HepG2 (cell line): ENCODE results near the gene DACT2. TPM values are rescaled to one million over a fixed set of nuclear protein-coding genes. Genes with fewer than 3 reads are reported as not detected.

Experiments
- AFF4 ChIP-seq: sonication (generic); formaldehyde crosslinking; IDR thresholded peaks from 2 replicates; pipeline ENCODE4 v1.4.0; 2020; ENCODE audit warnings: missing genetic modification reagents
- HDAC2 ChIP-seq: sonication (generic); formaldehyde crosslinking; IDR thresholded peaks from 2 replicates; pipeline ENCODE4 v1.4.0; 2020; ENCODE audit warnings: missing genetic modification reagents
- HNF1A ChIP-seq, 2 experiments: sonication (generic) in 1 of 2; formaldehyde crosslinking in 1 of 2; IDR thresholded peaks; 2 replicates each; pipeline versions ENCODE4 v1.4.0 to v1.6.1; 2016 to 2020; ENCODE audit warnings: borderline replicate concordance in 1 of 2, low read depth in 1 of 2, mild to moderate bottlenecking in 1 of 2, missing genetic modification reagents in 1 of 2
- MAX ChIP-seq: IDR thresholded peaks from 2 replicates; pipeline ENCODE4 v1.6.1; 2012; ENCODE audit warnings: inconsistent platforms
- MTA1 ChIP-seq: sonication (generic); formaldehyde crosslinking; IDR thresholded peaks from 2 replicates; pipeline ENCODE4 v1.4.0; 2020; ENCODE audit warnings: missing genetic modification reagents, mild to moderate bottlenecking, borderline replicate concordance
- NBN ChIP-seq: fragments of 450-650 bp; conservative IDR thresholded peaks from 2 replicates; pipeline ENCODE4 v1.6.1; 2017
- NFKB2 ChIP-seq: sonication (generic); formaldehyde crosslinking; IDR thresholded peaks from 2 replicates; pipeline ENCODE4 v1.4.0; 2020; ENCODE audit warnings: missing genetic modification reagents, borderline replicate concordance
- NR2C2 ChIP-seq: sonication (generic); formaldehyde crosslinking; IDR thresholded peaks from 2 replicates; pipeline ENCODE4 v1.4.0; 2020; ENCODE audit warnings: missing genetic modification reagents, mild to moderate bottlenecking, moderate library complexity, borderline replicate concordance
- RARA ChIP-seq: IDR thresholded peaks from 2 replicates; pipeline ENCODE4 v1.6.1; 2016; ENCODE audit warnings: missing genetic modification reagents, missing compliant biosample characterization
- SALL1 ChIP-seq: sonication (generic); formaldehyde crosslinking; IDR thresholded peaks from 2 replicates; pipeline ENCODE4 v1.8.0; 2022; ENCODE audit warnings: mild to moderate bottlenecking, missing genetic modification reagents
- SOX6 ChIP-seq, 2 experiments: fragments of 450-650 bp in 1 of 2; sonication (generic) in 1 of 2; formaldehyde crosslinking in 1 of 2; IDR thresholded peaks; 2 replicates each; pipeline versions ENCODE4 v1.4.0 to v1.6.1; 2017 to 2020; ENCODE audit warnings: antibody characterized with exemption in 1 of 2, mild to moderate bottlenecking in 1 of 2, missing genetic modification reagents in 1 of 2
- SSRP1 ChIP-seq: IDR thresholded peaks from 2 replicates; pipeline ENCODE4 v1.6.1; 2016; ENCODE audit warnings: control low read depth
- WIZ ChIP-seq: sonication (generic); formaldehyde crosslinking; IDR thresholded peaks from 2 replicates; pipeline ENCODE4 v1.5.1; 2020; ENCODE audit warnings: mild to moderate bottlenecking, missing genetic modification reagents
- ZMAT3 ChIP-seq: sonication (generic); formaldehyde crosslinking; conservative IDR thresholded peaks from 2 replicates; pipeline ENCODE4 v1.7.0; 2021; ENCODE audit warnings: missing genetic modification reagents
- ZNF510 ChIP-seq: sonication (generic); formaldehyde crosslinking; IDR thresholded peaks from 2 replicates; pipeline ENCODE4 v1.4.0; 2020; ENCODE audit warnings: low read depth, mild to moderate bottlenecking, missing genetic modification reagents
- ZNF562 ChIP-seq: sonication (generic); formaldehyde crosslinking; IDR thresholded peaks from 2 replicates; pipeline ENCODE4 v1.8.0; 2022; ENCODE audit warnings: missing genetic modification reagents, borderline replicate concordance
- ZNF629 ChIP-seq: sonication (generic); formaldehyde crosslinking; conservative IDR thresholded peaks from 2 replicates; pipeline ENCODE4 v1.5.0; 2020; ENCODE audit warnings: missing genetic modification reagents
- ZNF75D ChIP-seq: sonication (generic); formaldehyde crosslinking; IDR thresholded peaks from 2 replicates; pipeline ENCODE4 v1.8.1; 2023; ENCODE audit warnings: missing genetic modification reagents, mild to moderate bottlenecking, borderline replicate concordance
- ZNF792 ChIP-seq: IDR thresholded peaks from 2 replicates; pipeline ENCODE4 v1.6.1; 2016
- ZSCAN20 ChIP-seq: sonication (generic); formaldehyde crosslinking; IDR thresholded peaks from 2 replicates; pipeline ENCODE4 v1.4.0; 2020; ENCODE audit warnings: missing genetic modification reagents, mild to moderate bottlenecking, borderline replicate concordance
- polyA plus RNA-seq, 8 experiments: library from polyadenylated mRNA; depleted of rRNA in 3 of 8; stranded (reverse) in 7 of 8; unstranded in 1 of 8; fragments of >200 nt; fragmentation: Illumina TruSeq in 4 of 8; extraction: Trizol in 4 of 8; gene quantifications; 2 replicates each; pipeline versions ENCODE4 v1.2.1 to v1.2.3, GENCODE V29; 2011 to 2016; ENCODE audit warnings: low read depth in 4 of 8, missing spikeins in 1 of 8, mixed read lengths in 1 of 8; ENCODE audit not compliant: insufficient read depth in 1 of 8
- total RNA-seq, 5 experiments: library from RNA; depleted of rRNA; stranded (reverse); fragments of >200 nt; fragmentation: Illumina TruSeq; extraction: Trizol; gene quantifications; 2 replicates each; pipeline ENCODE4 v1.2.3, GENCODE V29; 2016; ENCODE audit warnings: low read depth in 1 of 5

Gene DACT2
- total and polyA plus RNA-seq, 2 of the 13 experiments (the other 11 are each of a cell fraction or from before 2014, with no cell fraction given) = 0.15 TPM; not detected in 1

GRCh38 chr6:168265827-168266815 is 53.5 kb downstream of the DACT2 start (continued):
- TF ChIP-seq NR2C2 (CRISPR knock-in tag) (0 out of 2 replicates have a peak, but pooled peaks have one; percentile 18), NBN (0 out of 2 replicates have a peak, but pooled peaks have one; percentile 23), ZNF562 (CRISPR knock-in tag) (no peak), SALL1 (CRISPR knock-in tag) (peak; percentile 39; the same call in 1 of the 2 replicates), NFKB2 (CRISPR knock-in tag) (no peak), WIZ (peak; percentile 59; the same call in 1 of the 2 replicates), ZSCAN20 (CRISPR knock-in tag) (0 out of 2 replicates have a peak, but pooled peaks have one; percentile 19), MAX (peak; percentile 28; the same call in 1 of the 2 replicates), MTA1 (CRISPR knock-in tag) (peak; percentile 74), SOX6 (IDR thresholded peaks at IDR 0.05) (no peak), SOX6 (CRISPR knock-in tag; IDR thresholded peaks at IDR 0.05) (peak; percentile 34; the same call in 1 of the 2 replicates), ZNF510 (CRISPR knock-in tag) (no peak), ZMAT3 (CRISPR knock-in tag) (0 out of 2 replicates have a peak, but pooled peaks have one; percentile 24), SSRP1 (CRISPR knock-in tag) (no peak), HDAC2 (peak; percentile 32; the same call in 1 of the 2 replicates), ZNF629 (no peak), AFF4 (CRISPR knock-in tag) (no peak), HNF1A (IDR thresholded peaks at IDR 0.05; ENCODE audit: low read depth) (peak; percentile 33; the same call in 1 of the 2 replicates), HNF1A (CRISPR knock-in tag; IDR thresholded peaks at IDR 0.05; ENCODE audit: borderline replicate concordance) (peak; percentile 64; the same call in 1 of the 2 replicates), ZNF792 (CRISPR knock-in tag) (no peak), ZNF75D (CRISPR knock-in tag) (no peak), RARA (peak; percentile 66)
